GM19240 (cell line): Measurements from ENCODE around the gene HSPA13.
"Not testable (repeated sequence)": the region's sequence is repeated elsewhere in the genome, so short reads cannot be mapped to it uniquely, and the experiment has no call there.

Source experiments
- DNase-seq: peaks from one replicate; pipeline ENCODE4 v3.0.0; 2011; ENCODE audit warnings: low spot score; ENCODE audit not compliant: insufficient read length

The HSPA13 gene, protein sequence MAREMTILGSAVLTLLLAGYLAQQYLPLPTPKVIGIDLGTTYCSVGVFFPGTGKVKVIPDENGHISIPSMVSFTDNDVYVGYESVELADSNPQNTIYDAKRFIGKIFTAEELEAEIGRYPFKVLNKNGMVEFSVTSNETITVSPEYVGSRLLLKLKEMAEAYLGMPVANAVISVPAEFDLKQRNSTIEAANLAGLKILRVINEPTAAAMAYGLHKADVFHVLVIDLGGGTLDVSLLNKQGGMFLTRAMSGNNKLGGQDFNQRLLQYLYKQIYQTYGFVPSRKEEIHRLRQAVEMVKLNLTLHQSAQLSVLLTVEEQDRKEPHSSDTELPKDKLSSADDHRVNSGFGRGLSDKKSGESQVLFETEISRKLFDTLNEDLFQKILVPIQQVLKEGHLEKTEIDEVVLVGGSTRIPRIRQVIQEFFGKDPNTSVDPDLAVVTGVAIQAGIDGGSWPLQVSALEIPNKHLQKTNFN

DNA sequence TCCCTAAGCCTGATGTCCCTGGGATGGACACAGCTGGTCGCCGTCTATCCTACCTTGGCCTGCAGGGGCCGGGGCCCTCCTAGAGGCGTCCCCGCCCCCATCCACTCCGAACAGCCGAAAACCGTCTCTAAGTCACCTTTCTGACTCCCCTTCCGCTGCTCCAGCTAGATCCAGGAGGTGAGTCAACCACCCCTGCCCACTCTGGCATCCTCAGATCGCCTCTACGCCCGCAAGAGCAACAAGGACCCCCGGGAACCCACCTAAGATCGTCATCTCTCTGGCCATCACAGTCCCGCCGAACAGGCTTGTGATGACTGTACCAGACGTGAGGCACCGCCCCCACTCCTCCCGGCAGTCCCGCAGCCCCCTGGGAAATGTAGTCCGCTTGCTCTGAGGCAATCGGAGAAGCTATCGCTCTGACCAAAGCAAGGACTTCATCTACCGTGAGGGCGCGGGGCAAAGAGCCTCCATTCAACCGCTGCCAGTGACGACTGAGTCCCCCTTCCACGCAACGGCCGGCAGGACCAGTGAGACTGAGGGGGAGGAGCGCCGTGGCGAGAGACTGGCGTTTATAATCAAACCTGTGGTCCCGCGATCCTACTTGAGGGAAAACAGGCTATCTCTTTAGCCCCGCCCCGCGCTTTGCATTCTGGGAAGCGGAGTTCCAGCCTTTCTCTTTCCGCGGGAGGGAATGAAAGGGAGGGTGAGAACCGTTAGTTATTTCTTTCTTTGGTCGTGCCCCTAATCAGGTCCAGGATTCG is at the start of gene HSPA13:
TSS of gene HSPA13 (minus strand) at position 312 of the 761 bp plus-strand sequence. CDS start at position 285, 27 bp downstream.
- DNase-seq = peak; percentile 77

DNA sequence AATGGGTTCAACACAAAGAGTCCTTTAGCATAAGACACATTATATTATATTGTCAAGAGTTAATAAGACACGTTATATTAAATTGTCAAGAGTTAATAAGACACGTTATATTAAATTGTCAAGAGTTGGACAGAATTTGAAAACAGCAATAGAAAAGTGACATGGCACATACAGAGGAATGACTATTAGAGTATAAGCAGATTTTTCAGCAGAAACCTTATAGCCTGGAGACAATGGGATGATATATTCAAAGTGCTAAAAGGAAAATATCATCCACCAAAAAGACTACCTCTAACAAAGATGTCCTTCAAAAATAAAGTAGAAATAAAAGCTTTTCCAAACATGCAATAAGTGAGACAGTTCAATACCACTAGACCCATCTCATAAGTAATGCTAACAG is 36.0 kb upstream of the HSPA13 start:
- no peak for DNase-seq

GRCh38 chr21:14414932-14415508 is 32.1 kb upstream of the HSPA13 start:
- DNase-seq = no peak

GRCh38 chr21:14405962-14406361 is 23.0 kb upstream of the HSPA13 start:
- no peak for DNase-seq

DNA sequence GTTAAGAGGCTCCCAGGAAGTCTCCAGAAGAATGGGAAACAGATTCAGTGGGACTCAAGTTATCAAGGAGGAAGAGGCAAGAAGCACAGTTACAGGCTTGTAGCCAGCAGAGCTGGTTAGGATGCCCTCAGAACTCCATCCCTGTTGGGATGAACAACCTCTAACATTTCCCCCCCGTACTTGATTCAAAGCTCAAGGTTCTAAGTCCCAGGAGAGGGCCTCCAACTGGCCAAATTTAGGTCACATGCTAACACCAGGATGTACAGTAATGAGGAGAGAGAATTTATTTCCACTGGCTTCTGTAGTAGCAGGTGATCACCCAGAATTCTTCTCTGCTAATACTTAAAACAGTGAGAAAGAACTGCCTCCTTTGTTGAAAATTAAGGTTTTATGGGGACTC is 22.3 kb upstream of the HSPA13 start:
- DNase-seq = no peak

DNA sequence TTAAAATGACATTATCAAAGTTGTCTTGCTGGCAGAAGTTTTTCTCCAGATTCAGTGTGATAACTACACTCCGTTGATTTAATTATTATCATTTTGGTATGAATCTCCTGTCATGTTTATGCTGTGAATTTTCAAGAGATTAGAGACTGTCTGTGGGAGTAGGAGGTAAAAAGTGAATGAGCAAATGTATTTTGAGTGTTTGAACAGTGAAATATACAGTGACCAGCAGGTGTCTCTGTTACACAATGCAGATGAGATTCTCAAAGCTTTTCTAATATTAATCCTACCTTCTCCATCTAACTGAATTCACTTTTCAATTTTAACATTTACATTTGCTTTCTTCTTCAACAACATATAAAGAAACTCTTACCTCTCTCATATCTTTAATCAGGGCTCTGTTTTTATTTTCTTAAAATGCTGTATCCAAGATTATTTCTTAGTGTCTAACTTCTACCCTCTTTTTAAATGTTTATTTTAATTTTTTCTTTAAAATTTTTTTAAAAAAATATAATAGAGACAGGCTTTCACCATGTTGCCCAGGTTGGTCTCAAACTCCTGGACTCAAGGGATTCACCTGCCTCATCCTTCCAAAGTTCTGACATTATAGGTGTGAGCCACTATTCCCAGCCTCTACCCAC is 20.9 kb upstream of the HSPA13 start:
- DNase-seq = no peak

DNA sequence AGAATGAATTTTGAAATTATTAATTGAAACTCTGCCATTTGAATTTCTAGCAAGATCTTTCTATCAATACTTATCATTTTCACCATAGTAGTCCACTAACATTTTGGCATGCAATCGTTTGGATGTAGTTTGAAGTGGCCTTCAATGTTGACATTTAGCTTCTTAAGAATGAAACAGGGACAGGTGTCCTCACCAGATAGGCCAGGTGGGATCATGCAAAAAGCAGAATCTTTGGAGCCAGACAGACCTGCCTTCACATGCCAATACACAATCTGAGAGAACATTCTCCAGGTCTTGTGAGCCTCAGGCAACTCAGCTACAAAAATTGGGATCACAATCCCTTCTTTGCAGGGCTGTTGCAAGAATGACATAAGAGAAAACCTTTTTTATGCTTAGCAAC is 18.3 kb upstream of the HSPA13 start:
- DNase-seq = no peak

DNA sequence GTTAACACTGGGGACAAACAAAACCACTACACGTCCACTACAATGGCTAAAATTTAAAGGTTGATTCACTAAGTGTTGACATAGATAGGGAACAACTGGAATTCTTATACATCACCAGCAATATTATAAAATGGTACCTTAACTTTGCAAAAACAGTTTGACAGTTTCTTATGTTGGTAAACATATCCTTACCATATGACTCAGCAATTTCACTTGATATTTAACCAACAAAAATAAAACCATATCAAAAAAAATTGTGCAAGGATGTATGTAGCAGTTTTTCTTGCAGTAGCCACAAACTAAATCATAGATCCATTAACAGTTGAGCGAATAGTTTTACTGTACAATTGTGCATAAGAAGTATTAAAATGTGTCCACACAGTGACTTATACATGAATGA is 5.3 kb upstream of the HSPA13 start:
- DNase-seq = no peak

- DNase-seq = no peak
Observed at GRCh38 chr21:14384453-14384852, 1.5 kb upstream of the HSPA13 start.

DNA sequence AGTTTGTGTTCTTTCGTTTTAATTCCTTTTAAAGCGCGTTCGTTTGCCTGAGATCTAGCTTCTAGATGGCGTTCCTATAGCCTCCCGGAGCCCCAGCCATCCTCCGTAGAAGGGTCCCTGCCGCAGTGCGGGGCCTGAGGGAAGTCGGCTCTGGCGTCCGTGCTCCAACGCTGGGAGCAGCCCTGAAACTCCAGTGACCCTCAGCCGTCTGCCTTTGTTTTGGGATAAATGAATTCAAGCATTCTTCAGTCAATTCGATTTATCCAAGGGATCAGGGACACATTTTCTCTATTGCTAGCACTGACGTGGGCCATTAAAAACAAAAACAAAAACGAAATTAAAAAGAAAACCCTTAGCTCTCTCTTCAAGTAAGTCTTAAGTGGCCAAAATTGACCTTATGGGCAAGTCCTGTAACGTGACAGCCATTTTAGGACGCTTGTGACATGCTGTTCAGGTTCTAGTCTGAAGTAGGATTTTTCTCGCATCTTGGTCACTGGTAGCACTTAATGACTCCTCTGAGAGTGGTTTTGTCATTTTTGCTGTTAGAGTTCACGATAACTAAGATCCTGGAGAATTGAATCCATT is 742 bp upstream of the HSPA13 start:
- DNase-seq = no peak

GRCh38 chr21:14382486-14382834 is 486 bp downstream of the HSPA13 start:
- no peak for DNase-seq

DNA sequence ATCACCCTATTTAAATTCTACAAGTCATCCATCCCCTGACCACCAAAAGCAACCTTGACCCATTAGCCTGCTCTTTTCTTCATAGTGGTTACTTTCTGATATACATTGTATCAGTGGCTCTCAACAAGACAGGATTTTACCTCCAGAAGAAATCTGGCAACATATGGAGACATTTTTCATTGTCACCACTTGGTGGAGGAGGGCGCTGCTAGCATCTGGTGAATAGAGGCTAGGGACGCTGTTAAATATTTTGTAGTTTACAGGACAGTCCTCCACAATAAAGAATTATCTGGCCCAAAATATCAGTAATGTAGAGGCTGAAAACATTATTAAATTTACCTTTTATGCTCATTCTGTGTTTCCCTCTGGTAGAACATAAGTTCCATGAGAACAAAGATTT is 6.1 kb downstream of the HSPA13 start:
- DNase-seq = no peak

DNA sequence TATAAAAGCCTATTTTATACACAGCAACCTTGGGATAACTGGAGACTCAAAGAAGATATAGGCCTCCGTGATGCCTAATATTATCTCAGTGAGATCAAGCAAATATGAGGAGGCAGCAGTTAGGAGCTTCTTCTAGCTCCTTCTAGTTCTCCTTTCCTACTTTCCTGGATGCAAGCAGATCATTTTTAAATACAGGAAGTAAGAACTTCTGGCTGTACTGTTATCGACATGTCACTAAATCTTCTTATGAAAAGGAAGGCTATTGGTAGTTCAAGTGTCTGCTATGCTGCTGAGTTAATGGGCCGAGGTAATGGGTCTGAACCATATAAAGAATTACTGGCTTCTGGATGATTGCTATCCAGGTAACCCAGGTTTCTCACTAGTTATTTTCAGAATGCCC is 15.9 kb downstream of the HSPA13 start:
- no peak for DNase-seq

DNA sequence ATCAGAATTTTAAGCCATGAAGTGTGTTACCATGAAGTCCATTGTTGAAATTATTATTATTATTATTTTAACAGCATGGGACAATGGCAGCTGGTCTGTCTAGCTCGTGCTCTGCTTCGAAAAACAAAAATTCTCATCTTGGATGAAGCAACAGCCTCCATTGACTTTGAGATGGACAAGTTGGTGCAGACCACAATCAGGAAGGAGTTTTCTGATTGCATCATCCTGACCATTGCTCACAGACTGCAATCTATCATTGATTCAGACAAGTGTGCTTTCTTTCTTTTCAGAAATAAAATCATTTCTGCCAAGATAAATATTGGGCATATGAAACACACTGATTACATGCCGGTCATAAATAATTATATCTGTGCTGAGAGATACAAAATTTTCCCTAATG is 21.0 kb downstream of the HSPA13 start:
- DNase-seq = no peak

DNA sequence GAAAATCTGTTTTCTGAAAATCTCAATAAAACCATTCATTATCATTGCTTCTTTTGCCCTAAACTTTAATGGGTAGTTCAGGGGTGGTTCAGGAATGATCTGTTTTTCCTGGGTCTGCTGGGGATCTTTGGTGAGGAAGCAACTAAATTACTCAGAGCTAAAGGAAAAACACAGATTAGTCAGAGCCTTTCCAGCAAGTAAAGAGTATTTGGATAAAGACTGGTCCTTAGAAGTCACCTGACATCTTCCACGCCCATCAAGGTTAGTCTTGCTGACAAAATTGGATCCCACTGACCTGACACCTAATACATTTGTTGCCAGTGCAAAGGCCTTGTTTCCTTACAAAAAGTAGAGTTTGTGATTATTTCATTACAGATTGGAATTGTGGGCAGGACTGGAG is 24.2 kb downstream of the HSPA13 start:
- no peak for DNase-seq

DNA sequence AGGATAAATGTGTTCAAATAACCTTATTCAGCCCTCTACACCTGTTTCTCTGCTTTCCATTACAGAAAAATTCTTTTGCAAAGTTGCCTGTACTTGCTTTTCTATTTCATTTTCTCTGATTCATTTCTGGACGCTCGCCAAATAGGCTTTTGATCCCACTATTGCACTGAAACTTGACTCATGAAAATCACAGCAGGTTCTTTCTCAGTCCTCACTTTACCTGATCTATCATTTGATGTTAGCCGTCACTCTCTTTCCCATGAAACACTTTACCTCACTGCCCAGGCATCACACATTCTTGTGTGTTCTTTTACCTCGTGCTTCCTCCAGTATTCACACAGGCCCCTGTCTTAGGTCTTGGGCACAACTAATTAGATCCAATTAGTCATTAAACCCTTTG is 26.2 kb downstream of the HSPA13 start:
- no peak for DNase-seq

DNA sequence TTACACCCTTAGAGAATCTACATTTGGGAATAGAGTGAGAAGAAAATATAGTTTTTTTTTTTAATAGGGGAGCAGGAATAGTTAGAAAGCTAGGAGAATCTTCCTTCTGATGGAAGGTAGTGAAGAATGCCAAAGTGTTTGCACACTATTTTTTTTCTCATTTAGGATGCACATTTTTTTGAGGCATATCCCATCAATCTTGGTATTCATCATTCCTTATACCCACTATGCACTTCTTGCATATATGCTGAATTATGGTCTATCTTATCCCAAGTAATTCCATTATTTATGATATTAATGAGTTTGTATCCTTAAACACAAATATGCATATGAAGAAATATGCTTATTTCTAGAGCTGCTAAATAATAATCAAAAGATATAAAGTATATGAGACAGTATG is 28.4 kb downstream of the HSPA13 start:
- DNase-seq = no peak

- no peak for DNase-seq
Observed at GRCh38 chr21:14353726-14354125, 29.2 kb downstream of the HSPA13 start.

DNA sequence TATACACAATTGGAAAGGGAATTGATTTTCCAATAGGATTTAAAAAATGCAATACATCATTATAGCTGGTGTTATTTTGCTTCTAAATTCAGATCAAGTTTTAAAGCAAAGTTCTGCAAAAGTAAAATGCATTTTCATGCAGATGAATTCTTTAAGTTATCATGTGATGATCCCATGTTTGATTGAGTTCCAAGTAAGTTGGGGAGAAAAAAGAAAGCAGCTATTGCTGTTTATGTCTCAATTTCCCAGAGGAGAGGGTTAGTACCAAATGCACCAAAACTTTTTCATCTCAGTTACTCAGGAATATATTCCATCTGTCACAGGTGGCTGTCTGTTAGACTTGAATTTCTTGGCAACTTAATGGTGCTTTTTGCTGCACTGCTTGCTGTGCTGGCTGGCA is 29.7 kb downstream of the HSPA13 start:
- DNase-seq = no peak

DNA sequence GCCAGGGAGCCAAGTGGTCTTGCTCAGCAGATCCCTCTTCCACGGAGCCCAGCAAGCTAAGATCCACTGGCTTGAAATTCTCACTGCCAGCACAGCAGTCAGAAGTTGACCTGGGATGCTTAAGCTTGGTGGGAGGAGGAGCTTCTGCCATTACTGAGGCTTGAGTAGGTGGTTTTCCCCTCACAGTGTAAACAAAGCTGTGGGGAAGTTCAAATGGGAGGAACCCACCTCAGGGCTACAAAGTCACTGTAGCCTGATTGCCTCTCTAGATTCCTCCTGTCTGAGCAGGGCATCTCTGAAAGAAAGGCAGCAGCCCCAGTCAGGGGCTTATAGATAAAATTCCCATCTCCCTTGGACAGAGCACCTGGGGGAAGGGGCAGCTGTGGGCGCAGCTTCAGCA is 55.6 kb downstream of the HSPA13 start:
- not testable (repeated sequence) for DNase-seq

DNA sequence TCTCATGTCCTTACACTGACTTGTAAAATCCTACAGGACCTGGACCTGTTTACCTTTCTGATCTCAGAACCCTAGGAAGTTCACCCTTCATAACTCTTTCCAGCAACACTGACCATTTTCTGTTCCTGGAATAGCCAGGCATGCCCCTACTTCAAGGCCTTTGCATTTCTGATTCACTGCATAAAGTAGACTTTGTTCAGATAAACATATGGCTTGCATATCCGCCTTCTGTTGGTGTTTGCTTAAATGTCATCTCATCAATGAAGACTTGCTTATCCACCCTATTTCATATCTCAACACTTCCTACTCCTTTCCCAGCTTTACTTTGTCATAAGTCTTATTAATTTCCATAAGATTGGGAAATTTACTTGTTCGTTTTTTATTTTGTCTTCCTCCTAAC is 57.4 kb downstream of the HSPA13 start:
- DNase-seq = no peak
